GM10847 (cell line): ENCODE measurements around the gene ZBTB44.

ENCODE experiments used
- POLR2A ChIP-seq: IDR thresholded peaks from 2 replicates; pipeline ENCODE4 v1.6.1; 2011; ENCODE audit not compliant: insufficient read length; ENCODE audit errors: extremely low read depth

Gene ZBTB44

DNA sequence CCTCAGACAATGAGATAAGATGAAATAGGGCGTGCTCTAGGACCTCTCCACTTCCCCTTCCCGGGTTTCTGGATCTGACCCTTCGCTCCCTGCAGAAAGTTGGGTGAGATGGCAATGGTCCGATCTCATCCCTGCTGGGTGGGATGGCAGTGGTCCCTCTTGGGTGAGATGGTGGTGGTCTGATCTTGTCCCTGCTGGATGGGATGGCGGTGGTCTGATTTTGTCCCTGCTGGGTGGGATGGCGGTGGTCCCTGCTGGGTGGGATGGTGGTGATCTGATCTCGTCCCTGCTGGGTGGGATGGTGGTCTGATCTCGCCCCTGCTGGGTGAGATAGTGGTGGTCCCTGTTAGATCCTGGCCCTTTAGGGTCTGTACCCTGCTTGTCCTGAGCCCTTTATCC, 133.8 kb downstream of the ZBTB44 start:
- TF ChIP-seq POLR2A, result no peak

DNA sequence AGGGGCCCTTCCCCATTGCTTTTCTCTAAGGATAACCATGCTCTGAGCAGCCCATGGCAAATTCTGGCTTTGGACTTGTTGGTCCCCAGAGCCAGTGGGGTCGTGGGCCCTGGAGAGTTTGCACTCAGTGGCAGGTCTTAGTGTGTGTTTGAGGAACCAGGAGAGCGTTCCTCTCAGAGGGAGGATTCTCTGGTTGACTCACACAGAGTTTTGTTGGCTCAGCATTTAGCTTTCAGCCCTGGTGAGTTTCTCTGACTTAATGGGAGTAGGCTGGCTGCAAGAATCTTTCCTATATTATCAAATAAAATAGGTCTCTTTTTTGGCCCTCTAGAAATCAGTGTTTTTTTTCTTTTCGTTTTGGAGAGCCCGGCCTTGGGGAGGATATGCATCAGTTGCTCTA, 134.2 kb downstream of the ZBTB44 start:
- no peak for TF ChIP-seq POLR2A

DNA sequence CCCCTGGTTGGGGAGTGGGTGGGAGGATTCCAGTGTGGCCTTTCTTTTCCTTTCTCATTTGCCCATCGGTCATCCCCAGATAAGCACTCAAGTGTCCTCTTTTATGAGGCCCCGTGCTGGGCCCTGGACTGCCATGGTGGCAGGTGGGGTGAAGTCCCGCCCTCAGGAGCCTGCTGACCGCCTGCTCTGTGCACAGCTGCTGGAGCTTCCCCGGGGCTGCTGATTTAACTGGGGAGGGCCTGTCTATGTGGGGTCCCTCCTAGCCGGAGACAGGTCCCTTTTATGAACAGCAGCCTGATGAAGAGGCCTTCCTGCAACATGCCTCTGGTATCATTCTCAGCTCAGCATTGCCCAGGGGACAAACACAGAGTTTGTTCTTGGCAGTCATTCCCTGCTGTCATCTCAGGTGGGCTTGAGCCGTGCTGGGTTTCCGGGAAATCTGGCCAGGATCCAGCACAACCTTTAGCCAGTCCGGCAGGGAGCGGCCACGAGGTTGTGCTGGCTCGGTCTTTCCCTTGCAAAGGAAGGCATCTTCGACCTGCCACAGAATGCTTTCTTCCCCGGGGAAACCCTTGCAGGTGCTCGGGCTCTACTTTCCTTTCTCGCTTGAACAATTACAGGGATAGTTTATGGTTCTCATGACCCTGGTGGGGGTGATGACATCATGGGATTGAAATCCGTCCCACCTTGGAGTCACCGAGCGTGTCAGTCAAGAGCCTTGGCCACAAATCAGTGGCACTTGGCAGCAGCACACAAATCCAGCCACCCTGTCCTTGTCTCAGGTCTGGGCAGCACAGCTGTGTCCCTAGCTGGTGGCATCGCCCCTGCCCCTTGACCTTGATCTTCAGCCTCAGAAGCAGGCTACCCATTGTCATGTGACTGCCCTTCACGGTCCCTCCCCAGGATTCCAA, 135.1 kb downstream of the ZBTB44 start:
- no peak for TF ChIP-seq POLR2A

- no peak for TF ChIP-seq POLR2A
Measured at GRCh38 chr11:130178441-130179339, 136.0 kb downstream of the ZBTB44 start.

DNA sequence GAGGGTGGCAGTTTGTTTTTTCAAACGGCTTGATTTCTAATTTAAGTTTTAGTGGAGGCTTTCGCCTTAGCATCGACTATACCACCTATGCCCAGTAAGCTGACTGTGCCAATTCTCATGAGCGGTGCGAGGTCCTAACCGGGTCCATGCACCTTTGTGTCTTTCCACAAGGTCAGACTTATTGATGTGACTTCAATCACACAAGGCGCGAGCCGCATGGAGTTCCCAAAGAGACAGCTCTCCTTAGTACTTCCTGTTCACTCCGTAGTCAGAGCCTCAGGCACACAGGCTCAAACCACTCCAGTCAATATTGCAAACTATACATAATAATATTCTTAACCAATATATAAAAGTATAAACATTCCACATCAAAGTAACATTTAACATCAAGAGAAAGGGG, 136.9 kb downstream of the ZBTB44 start:
- TF ChIP-seq POLR2A, result no peak
